ENCODE data around the gene ZNF549. TPM values are rescaled to one million over a fixed set of nuclear protein-coding genes. Genes with fewer than 3 reads are reported as not detected.

The ZNF549 gene
- total and polyA plus RNA-seq, 2 donors (not counting 1 experiment from before 2014, with no cell fraction given): 5.4 to 23.0 TPM

DNA sequence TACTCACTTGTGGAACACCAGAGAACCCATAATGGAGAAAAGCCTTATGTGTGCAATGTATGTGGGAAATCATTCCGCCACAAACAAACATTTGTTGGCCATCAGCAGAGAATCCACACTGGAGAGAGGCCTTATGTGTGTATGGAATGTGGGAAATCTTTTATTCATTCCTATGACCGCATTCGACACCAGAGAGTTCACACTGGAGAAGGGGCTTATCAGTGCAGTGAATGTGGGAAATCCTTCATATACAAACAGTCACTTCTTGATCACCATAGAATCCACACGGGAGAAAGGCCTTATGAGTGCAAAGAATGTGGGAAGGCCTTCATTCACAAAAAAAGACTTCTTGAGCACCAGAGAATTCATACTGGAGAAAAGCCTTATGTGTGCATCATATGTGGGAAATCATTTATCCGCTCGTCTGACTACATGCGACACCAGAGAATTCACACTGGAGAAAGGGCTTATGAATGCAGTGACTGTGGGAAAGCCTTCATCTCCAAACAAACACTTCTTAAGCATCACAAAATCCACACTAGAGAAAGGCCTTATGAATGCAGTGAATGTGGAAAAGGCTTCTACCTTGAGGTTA lies 10.9 kb downstream of the ZNF549 start:
- no CpG with 5 or more reads among the region's 7 CpGs for WGBS (ENCODE audit: insufficient coverage)
- DNase-seq (no peak), ATAC-seq (ENCODE audit: low read depth) (no peak)
- intact Hi-C loops (cut with micrococcal nuclease): no loop called here
- H3K27me3 Mint-ChIP-seq: no peaks in the 10 kb centered on the region
- TF ChIP-seq EZH2 (IDR thresholded peaks at IDR 0.05; ENCODE audit: borderline replicate concordance, insufficient read depth, low read depth, low read length, poor library complexity, severe bottlenecking): no peak
- no peak for TF ChIP-seq CTCF (IDR thresholded peaks at IDR 0.05)
- Histone ChIP-seq H3K9me3 (ENCODE audit: control extremely low read depth in 1 of 3, control insufficient read depth in 2 of 3, insufficient read depth in 1 of 3, low read length in 2 of 3) (peaks cover 34 to 81% (median 45%) of the 10 kb centered on the region in 3 donors), H3K27ac (ENCODE audit: low read length in 2 of 2) (no peak overlapping the region), H2AFZ (ENCODE audit: insufficient read depth, low read depth, low read length, poor library complexity, severe bottlenecking) (no peak overlapping the region), H4K20me1 (ENCODE audit: control insufficient read depth, insufficient read depth, low read length, poor library complexity, severe bottlenecking) (no peaks in the 10 kb centered on the region), H3K4me1 (ENCODE audit: control insufficient read depth in 2 of 2, insufficient read depth in 2 of 2, low read length in 2 of 2) (no peaks in the 10 kb centered on the region), H3K9ac (ENCODE audit: low read length) (no peak overlapping the region), H3K27me3 (replicated peaks in 1 of 4; ENCODE audit: control extremely low read depth in 1 of 4, control insufficient read depth in 3 of 4, insufficient read depth in 4 of 4, low read length in 3 of 4) (no peaks in the 10 kb centered on the region), H3K79me2 (ENCODE audit: control insufficient read depth, insufficient read depth, low read length) (peaks cover 16% of the 10 kb centered on the region), H3K4me2 (replicated peaks; ENCODE audit: low read depth, low read length, poor library complexity, severe bottlenecking) (no peak overlapping the region), H3K36me3 (replicated peaks in 1 of 2; ENCODE audit: control extremely low read depth in 1 of 2, control insufficient read depth in 1 of 2, extremely low read depth in 1 of 2, insufficient read depth in 2 of 2, low read length in 1 of 2) (peaks cover 31 to 64% of the 10 kb centered on the region in 2 experiments), H3K4me3 (ENCODE audit: control extremely low read depth in 1 of 5, extremely low read depth in 1 of 5, insufficient read depth in 1 of 5, low read depth in 2 of 5, low read length in 4 of 5) (peak overlapping the region in 1 of 5 experiments; percentile 21)
- H3K4me1 Mint-ChIP-seq: no peaks in the 10 kb centered on the region
- H3K27ac Mint-ChIP-seq: no peak overlapping the region
- peaks cover 33% of the 10 kb centered on the region for H3K9me3 Mint-ChIP-seq (ENCODE audit: insufficient read depth)
- ChIA-PET CTCF (no interaction called here), POLR2A (no interaction called here)
- no peak overlapping the region for H3K4me3 Mint-ChIP-seq

GRCh38 chr19:57546513-57546912 lies 19.4 kb downstream of the ZNF549 start:
- Histone ChIP-seq H3K4me2 (replicated peaks; ENCODE audit: low read depth, low read length, poor library complexity, severe bottlenecking) (no peak overlapping the region), H3K9ac (ENCODE audit: low read length) (no peak overlapping the region), H3K4me3 (ENCODE audit: control extremely low read depth in 1 of 5, extremely low read depth in 1 of 5, insufficient read depth in 1 of 5, low read depth in 2 of 5, low read length in 4 of 5) (no peak overlapping the region), H2AFZ (ENCODE audit: insufficient read depth, low read depth, low read length, poor library complexity, severe bottlenecking) (no peak overlapping the region), H3K36me3 (replicated peaks in 1 of 2; ENCODE audit: control extremely low read depth in 1 of 2, control insufficient read depth in 1 of 2, extremely low read depth in 1 of 2, insufficient read depth in 2 of 2, low read length in 1 of 2) (peaks cover 35 to 74% of the 10 kb centered on the region in 2 experiments), H3K27me3 (replicated peaks in 1 of 4; ENCODE audit: control extremely low read depth in 1 of 4, control insufficient read depth in 3 of 4, insufficient read depth in 4 of 4, low read length in 3 of 4) (no peaks in the 10 kb centered on the region), H3K27ac (ENCODE audit: low read length in 2 of 2) (no peak overlapping the region), H3K79me2 (ENCODE audit: control insufficient read depth, insufficient read depth, low read length) (no peaks in the 10 kb centered on the region), H3K9me3 (ENCODE audit: control extremely low read depth in 1 of 3, control insufficient read depth in 2 of 3, insufficient read depth in 1 of 3, low read length in 2 of 3) (peaks cover 34 to 79% (median 46%) of the 10 kb centered on the region in 3 donors), H4K20me1 (ENCODE audit: control insufficient read depth, insufficient read depth, low read length, poor library complexity, severe bottlenecking) (no peaks in the 10 kb centered on the region), H3K4me1 (ENCODE audit: control insufficient read depth in 2 of 2, insufficient read depth in 2 of 2, low read length in 2 of 2) (no peaks in the 10 kb centered on the region)
- Mint-ChIP-seq H3K9me3 (ENCODE audit: insufficient read depth) (peaks cover 29% of the 10 kb centered on the region), H3K4me1 (no peaks in the 10 kb centered on the region), H3K4me3 (no peak overlapping the region), H3K27me3 (no peaks in the 10 kb centered on the region), H3K27ac (no peak overlapping the region)
- TF ChIP-seq EZH2 (IDR thresholded peaks at IDR 0.05; ENCODE audit: borderline replicate concordance, insufficient read depth, low read depth, low read length, poor library complexity, severe bottlenecking) (no peak), CTCF (IDR thresholded peaks at IDR 0.05) (no peak)
- ATAC-seq (ENCODE audit: low read depth) (no peak), DNase-seq (no peak)
- 100% methylated on average over 1 of the region's 1 CpG for WGBS (ENCODE audit: insufficient coverage)
- CTCF ChIA-PET: no interaction called here
- intact Hi-C loops (cut with micrococcal nuclease): no loop called here
- POLR2A ChIA-PET: no interaction called here
